WTC11 (cell line): ENCODE measurements around the gene CMBL. TPM values are rescaled to one million over a fixed set of nuclear protein-coding genes. Genes with fewer than 3 reads are reported as not detected.

ENCODE experiments used
- ATAC-seq: fragments of 200-7000 bp; cut with Tn5 transposase; 2 replicates; pipeline ENCODE4 v1.10.0; 2021; ENCODE audit warnings: mild to moderate bottlenecking, moderate library complexity
- CTCF ChIA-PET: fragments of 300-600 bp; sonication (Branson Sonifier 250); formaldehyde crosslinking; loops from one replicate; lab custom pipeline; 2021; ENCODE audit warnings: antibody characterized with exemption; lab: Charles Lee
- POLR2A ChIA-PET: fragments of 350-600 bp; sonication (Branson Sonifier 250); formaldehyde crosslinking; loops from one replicate; lab custom pipeline; 2021; ENCODE audit warnings: antibody characterized with exemption; lab: Charles Lee
- DNase-seq: peaks from one replicate; pipeline ENCODE4 v3.0.0; 2021; ENCODE audit warnings: low spot score
- H3K27ac Mint-ChIP-seq: 2 replicates; pipeline ENCODE4 v1.8.0; 2021; ENCODE audit warnings: mixed read lengths
- H3K27me3 Mint-ChIP-seq: 2 replicates; pipeline ENCODE4 v1.8.0; 2021; ENCODE audit warnings: low read depth, mild to moderate bottlenecking, moderate library complexity, mixed read lengths
- H3K36me3 Mint-ChIP-seq: 2 replicates; pipeline ENCODE4 v1.8.0; 2021; ENCODE audit warnings: mixed read lengths
- H3K4me1 Mint-ChIP-seq: 2 replicates; pipeline ENCODE4 v1.8.0; 2022; ENCODE audit warnings: mixed read lengths
- H3K4me3 Mint-ChIP-seq: 2 replicates; pipeline ENCODE4 v1.8.0; 2021; ENCODE audit warnings: mild to moderate bottlenecking, moderate library complexity, mixed read lengths
- H3K9me3 Mint-ChIP-seq: 2 replicates; pipeline ENCODE4 v1.8.0; 2021; ENCODE audit warnings: mixed read lengths
- ATF6 ChIP-seq: sonication (generic); formaldehyde crosslinking; IDR thresholded peaks from 2 replicates; pipeline ENCODE4 v1.8.1; 2023; ENCODE audit warnings: mild to moderate bottlenecking, missing genetic modification reagents
- FOXJ3 ChIP-seq: sonication (generic); formaldehyde crosslinking; IDR thresholded peaks from 2 replicates; pipeline ENCODE4 v1.9.0; 2021; ENCODE audit warnings: missing genetic modification reagents, mild to moderate bottlenecking, borderline replicate concordance
- NFE2L1 ChIP-seq: sonication (generic); formaldehyde crosslinking; IDR thresholded peaks from 2 replicates; pipeline ENCODE4 v1.8.1; 2023; ENCODE audit warnings: missing genetic modification reagents
- NR2C2 ChIP-seq: sonication (generic); formaldehyde crosslinking; IDR thresholded peaks from 2 replicates; pipeline ENCODE4 v1.8.0; 2022; ENCODE audit warnings: mild to moderate bottlenecking, missing genetic modification reagents
- RORB ChIP-seq: fragments of 250-450 bp; sonication (Bioruptor Pico); IDR thresholded peaks from 2 replicates; pipeline ENCODE4 v1.9.0; 2021; ENCODE audit warnings: mild to moderate bottlenecking
- SMAD3 ChIP-seq: sonication (generic); formaldehyde crosslinking; IDR thresholded peaks from 2 replicates; pipeline ENCODE4 v1.8.0; 2022; ENCODE audit warnings: missing genetic modification reagents, mild to moderate bottlenecking, borderline replicate concordance
- SMAD4 ChIP-seq: sonication (generic); formaldehyde crosslinking; IDR thresholded peaks from 2 replicates; pipeline ENCODE4 v1.8.0; 2022; ENCODE audit warnings: mild to moderate bottlenecking, missing genetic modification reagents
- TCF7 ChIP-seq: sonication (generic); formaldehyde crosslinking; IDR thresholded peaks from 2 replicates; pipeline ENCODE4 v1.8.0; 2022; ENCODE audit warnings: mild to moderate bottlenecking, low read depth, missing genetic modification reagents, moderate library complexity
- TEAD1 ChIP-seq: sonication (generic); formaldehyde crosslinking; IDR thresholded peaks from 2 replicates; pipeline ENCODE4 v1.8.0; 2022; ENCODE audit warnings: mild to moderate bottlenecking, missing genetic modification reagents
- TP53 ChIP-seq: sonication (generic); formaldehyde crosslinking; IDR thresholded peaks from 2 replicates; pipeline ENCODE4 v1.8.1; 2023; ENCODE audit warnings: mild to moderate bottlenecking, missing genetic modification reagents
- ZNF263 ChIP-seq: sonication (generic); formaldehyde crosslinking; IDR thresholded peaks from 2 replicates; pipeline ENCODE4 v1.8.1; 2022; ENCODE audit warnings: low read depth, mild to moderate bottlenecking, moderate library complexity, missing genetic modification reagents
- ZNF396 ChIP-seq: fragments of 250-450 bp; sonication (Bioruptor Pico); IDR thresholded peaks from 2 replicates; pipeline ENCODE4 v1.8.0; 2021; ENCODE audit warnings: mild to moderate bottlenecking, moderate library complexity, borderline replicate concordance
- total RNA-seq: library from RNA; stranded (reverse); gene quantifications from 3 replicates; pipeline ENCODE4 v1.2.3, GENCODE V29; 2021
- TF ChIP-seq, protein P1 (sequence below): sonication (generic); formaldehyde crosslinking; IDR thresholded peaks from 2 replicates; pipeline ENCODE4 v1.8.1; 2023; ENCODE audit warnings: mild to moderate bottlenecking, missing genetic modification reagents, borderline replicate concordance
- TF ChIP-seq, protein P2 (sequence below): sonication (generic); formaldehyde crosslinking; IDR thresholded peaks from 2 replicates; pipeline ENCODE4 v1.8.0; 2023; ENCODE audit warnings: missing genetic modification reagents, mild to moderate bottlenecking, borderline replicate concordance
- TF ChIP-seq, protein P3 (sequence below): sonication (generic); formaldehyde crosslinking; IDR thresholded peaks from 2 replicates; pipeline ENCODE4 v1.8.0; 2022; ENCODE audit warnings: mild to moderate bottlenecking, missing genetic modification reagents
- TF ChIP-seq, protein P4 (sequence below): sonication (generic); formaldehyde crosslinking; IDR thresholded peaks from 2 replicates; pipeline ENCODE4 v1.8.1; 2023; ENCODE audit warnings: mild to moderate bottlenecking, missing genetic modification reagents, moderate library complexity
- TF ChIP-seq, protein P5 (sequence below): sonication (generic); formaldehyde crosslinking; IDR thresholded peaks from 2 replicates; pipeline ENCODE4 v1.8.1; 2023; ENCODE audit warnings: mild to moderate bottlenecking, moderate library complexity, missing genetic modification reagents

Gene CMBL
- total RNA-seq, 1 experiment from 2014 or later, result 34.0 TPM

DNA sequence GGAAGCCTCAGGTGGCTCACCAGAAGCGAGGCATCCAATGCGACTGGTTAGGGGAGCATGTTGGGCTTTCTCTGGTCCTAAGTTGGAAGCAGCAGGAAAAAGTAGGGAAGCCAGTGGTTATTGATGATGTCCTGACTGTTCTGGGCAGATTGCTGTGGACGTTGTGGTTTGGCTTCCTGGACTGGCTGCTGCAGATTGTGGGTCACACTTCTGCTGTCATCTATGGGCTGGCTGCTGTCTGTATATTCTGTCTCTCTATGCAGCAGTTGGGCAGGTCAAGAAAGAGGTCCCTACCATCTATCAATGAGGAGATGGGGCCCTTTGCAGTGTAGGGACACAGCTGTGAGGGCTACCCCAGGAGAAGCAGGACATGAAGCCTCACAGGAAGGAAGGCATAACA, 32.3 kb upstream of the CMBL start:
- H3K4me3 Mint-ChIP-seq, result no peak overlapping the region
- H3K9me3 Mint-ChIP-seq, result 0 out of 2 replicates have a peak, but pooled peaks cover 2% of the 10 kb centered on the region
- peaks cover 11% of the 10 kb centered on the region for H3K27me3 Mint-ChIP-seq
- ATAC-seq (no peak; the same call in 1 of the 2 replicates), DNase-seq (no peak)
- H3K4me1 Mint-ChIP-seq, result peaks cover 14% of the 10 kb centered on the region
- CTCF ChIA-PET, result interaction anchor here (2.0 kb wide), 1 partner anchor 56 kb away, joined by 4 read pairs; no protein-coding TSS in a partner anchor
- no peaks in the 10 kb centered on the region for H3K36me3 Mint-ChIP-seq
- POLR2A ChIA-PET, result interaction anchor here (1.5 kb wide), 1 partner anchor 13 kb away, joined by 8 read pairs; the partner anchor contains the start of gene MARCHF6
- TF ChIP-seq, protein P1, sequence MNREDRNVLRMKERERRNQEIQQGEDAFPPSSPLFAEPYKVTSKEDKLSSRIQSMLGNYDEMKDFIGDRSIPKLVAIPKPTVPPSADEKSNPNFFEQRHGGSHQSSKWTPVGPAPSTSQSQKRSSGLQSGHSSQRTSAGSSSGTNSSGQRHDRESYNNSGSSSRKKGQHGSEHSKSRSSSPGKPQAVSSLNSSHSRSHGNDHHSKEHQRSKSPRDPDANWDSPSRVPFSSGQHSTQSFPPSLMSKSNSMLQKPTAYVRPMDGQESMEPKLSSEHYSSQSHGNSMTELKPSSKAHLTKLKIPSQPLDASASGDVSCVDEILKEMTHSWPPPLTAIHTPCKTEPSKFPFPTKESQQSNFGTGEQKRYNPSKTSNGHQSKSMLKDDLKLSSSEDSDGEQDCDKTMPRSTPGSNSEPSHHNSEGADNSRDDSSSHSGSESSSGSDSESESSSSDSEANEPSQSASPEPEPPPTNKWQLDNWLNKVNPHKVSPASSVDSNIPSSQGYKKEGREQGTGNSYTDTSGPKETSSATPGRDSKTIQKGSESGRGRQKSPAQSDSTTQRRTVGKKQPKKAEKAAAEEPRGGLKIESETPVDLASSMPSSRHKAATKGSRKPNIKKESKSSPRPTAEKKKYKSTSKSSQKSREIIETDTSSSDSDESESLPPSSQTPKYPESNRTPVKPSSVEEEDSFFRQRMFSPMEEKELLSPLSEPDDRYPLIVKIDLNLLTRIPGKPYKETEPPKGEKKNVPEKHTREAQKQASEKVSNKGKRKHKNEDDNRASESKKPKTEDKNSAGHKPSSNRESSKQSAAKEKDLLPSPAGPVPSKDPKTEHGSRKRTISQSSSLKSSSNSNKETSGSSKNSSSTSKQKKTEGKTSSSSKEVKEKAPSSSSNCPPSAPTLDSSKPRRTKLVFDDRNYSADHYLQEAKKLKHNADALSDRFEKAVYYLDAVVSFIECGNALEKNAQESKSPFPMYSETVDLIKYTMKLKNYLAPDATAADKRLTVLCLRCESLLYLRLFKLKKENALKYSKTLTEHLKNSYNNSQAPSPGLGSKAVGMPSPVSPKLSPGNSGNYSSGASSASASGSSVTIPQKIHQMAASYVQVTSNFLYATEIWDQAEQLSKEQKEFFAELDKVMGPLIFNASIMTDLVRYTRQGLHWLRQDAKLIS (CRISPR knock-in tag), result no peak
- TF ChIP-seq, protein P2, sequence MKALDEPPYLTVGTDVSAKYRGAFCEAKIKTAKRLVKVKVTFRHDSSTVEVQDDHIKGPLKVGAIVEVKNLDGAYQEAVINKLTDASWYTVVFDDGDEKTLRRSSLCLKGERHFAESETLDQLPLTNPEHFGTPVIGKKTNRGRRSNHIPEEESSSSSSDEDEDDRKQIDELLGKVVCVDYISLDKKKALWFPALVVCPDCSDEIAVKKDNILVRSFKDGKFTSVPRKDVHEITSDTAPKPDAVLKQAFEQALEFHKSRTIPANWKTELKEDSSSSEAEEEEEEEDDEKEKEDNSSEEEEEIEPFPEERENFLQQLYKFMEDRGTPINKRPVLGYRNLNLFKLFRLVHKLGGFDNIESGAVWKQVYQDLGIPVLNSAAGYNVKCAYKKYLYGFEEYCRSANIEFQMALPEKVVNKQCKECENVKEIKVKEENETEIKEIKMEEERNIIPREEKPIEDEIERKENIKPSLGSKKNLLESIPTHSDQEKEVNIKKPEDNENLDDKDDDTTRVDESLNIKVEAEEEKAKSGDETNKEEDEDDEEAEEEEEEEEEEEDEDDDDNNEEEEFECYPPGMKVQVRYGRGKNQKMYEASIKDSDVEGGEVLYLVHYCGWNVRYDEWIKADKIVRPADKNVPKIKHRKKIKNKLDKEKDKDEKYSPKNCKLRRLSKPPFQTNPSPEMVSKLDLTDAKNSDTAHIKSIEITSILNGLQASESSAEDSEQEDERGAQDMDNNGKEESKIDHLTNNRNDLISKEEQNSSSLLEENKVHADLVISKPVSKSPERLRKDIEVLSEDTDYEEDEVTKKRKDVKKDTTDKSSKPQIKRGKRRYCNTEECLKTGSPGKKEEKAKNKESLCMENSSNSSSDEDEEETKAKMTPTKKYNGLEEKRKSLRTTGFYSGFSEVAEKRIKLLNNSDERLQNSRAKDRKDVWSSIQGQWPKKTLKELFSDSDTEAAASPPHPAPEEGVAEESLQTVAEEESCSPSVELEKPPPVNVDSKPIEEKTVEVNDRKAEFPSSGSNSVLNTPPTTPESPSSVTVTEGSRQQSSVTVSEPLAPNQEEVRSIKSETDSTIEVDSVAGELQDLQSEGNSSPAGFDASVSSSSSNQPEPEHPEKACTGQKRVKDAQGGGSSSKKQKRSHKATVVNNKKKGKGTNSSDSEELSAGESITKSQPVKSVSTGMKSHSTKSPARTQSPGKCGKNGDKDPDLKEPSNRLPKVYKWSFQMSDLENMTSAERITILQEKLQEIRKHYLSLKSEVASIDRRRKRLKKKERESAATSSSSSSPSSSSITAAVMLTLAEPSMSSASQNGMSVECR (CRISPR knock-in tag), result no peak
- TF ChIP-seq SMAD4 (CRISPR knock-in tag), result no peak
- no peak for TF ChIP-seq FOXJ3 (CRISPR knock-in tag)
- no peak for TF ChIP-seq ZNF263 (CRISPR knock-in tag)
- no peak overlapping the region for H3K27ac Mint-ChIP-seq

DNA sequence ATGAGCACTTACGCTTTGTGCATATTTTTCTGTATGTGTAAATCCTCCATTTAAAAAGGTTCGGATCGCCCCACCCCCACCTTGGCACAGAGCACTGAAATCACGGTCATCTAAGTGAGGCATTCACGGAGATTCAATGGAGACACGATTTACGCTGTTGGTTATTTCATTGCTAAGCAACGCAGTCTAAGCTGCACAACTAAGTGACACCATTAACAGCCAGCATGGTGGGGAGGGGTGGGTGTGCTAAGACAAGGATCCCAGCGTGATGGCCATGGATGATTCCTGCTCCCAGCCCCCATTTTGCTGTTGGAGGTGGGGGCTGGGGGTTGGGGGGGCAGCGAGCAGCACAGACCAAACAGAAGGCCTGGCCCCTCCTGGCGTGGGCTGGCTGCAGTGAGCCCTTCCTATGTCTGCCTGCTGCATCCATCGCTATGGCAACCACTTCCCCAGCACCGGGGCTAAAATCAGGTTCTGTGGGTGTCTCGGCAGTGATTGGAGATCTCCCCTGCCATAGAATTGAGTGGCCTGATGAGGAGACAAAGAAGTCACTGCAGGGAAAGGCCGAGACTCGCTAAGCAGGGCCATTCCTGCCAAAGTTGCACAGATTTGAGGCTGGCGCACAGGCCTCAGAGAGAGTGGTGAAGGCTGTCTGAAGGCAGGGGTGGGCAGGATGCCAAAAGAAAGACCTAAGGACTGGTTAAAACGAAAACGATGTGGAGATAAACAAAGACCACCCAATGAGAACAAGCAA, 31.5 kb upstream of the CMBL start:
- H3K4me3 Mint-ChIP-seq, result no peak overlapping the region
- ATAC-seq, result peak; percentile 87
- no peaks in the 10 kb centered on the region for H3K36me3 Mint-ChIP-seq
- POLR2A ChIA-PET, result interaction anchor here (1.5 kb wide), 1 partner anchor 14 kb away, joined by 8 read pairs; the partner anchor contains the start of gene MARCHF6
- CTCF ChIA-PET, result interaction anchor here (0.6 to 2.0 kb wide), 2 partner anchors 14 to 55 kb away, joined by 3 to 4 read pairs; no protein-coding TSS in a partner anchor
- DNase-seq, result peak; percentile 34
- 0 out of 2 replicates have a peak, but pooled peaks cover 2% of the 10 kb centered on the region for H3K9me3 Mint-ChIP-seq
- TF ChIP-seq ZNF396 (CRISPR knock-in tag) (no peak), NFE2L1 (CRISPR knock-in tag) (no peak), SMAD3 (CRISPR knock-in tag) (no peak)
- TF ChIP-seq, all 79 proteins: peak for 0
- Mint-ChIP-seq H3K27me3 (peaks cover 18% of the 10 kb centered on the region), H3K27ac (no peak overlapping the region), H3K4me1 (peaks cover 14% of the 10 kb centered on the region)

DNA sequence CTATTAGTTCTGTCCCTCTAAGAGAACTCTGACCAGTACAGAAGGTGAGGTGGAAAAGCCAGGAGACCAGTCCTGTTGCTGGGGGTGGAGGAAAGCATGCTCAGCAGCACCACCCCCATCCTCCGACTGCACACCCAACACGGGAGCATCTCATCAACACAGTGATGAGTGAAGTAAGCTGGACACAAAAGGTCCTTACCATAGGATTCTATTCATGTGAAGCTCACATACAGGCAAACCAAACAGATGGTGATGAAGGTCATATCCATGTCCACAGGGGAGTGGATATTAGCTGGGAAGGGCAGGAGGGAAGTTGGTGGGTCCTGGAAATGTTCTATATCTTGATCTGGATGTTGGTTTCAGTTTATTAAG, 31.0 kb upstream of the CMBL start:
- Mint-ChIP-seq H3K9me3 (0 out of 2 replicates have a peak, but pooled peaks cover 2% of the 10 kb centered on the region), H3K4me3 (no peak overlapping the region), H3K27ac (no peak overlapping the region), H3K4me1 (peaks cover 14% of the 10 kb centered on the region), H3K27me3 (peaks cover 24% of the 10 kb centered on the region), H3K36me3 (no peaks in the 10 kb centered on the region)
- POLR2A ChIA-PET, result no interaction called here
- no peak for DNase-seq
- CTCF ChIA-PET, result no interaction called here
- ATAC-seq, result no peak
- TF ChIP-seq, protein P3, sequence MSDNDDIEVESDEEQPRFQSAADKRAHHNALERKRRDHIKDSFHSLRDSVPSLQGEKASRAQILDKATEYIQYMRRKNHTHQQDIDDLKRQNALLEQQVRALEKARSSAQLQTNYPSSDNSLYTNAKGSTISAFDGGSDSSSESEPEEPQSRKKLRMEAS (CRISPR knock-in tag), result no peak
- TF ChIP-seq NR2C2 (CRISPR knock-in tag) (no peak), ATF6 (CRISPR knock-in tag) (no peak), TCF7 (no peak), TP53 (CRISPR knock-in tag) (no peak), RORB (CRISPR knock-in tag) (no peak), SMAD4 (CRISPR knock-in tag) (no peak), TEAD1 (no peak)
- TF ChIP-seq, protein P4, sequence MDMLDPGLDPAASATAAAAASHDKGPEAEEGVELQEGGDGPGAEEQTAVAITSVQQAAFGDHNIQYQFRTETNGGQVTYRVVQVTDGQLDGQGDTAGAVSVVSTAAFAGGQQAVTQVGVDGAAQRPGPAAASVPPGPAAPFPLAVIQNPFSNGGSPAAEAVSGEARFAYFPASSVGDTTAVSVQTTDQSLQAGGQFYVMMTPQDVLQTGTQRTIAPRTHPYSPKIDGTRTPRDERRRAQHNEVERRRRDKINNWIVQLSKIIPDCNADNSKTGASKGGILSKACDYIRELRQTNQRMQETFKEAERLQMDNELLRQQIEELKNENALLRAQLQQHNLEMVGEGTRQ (CRISPR knock-in tag), result no peak
- TF ChIP-seq, protein P5, sequence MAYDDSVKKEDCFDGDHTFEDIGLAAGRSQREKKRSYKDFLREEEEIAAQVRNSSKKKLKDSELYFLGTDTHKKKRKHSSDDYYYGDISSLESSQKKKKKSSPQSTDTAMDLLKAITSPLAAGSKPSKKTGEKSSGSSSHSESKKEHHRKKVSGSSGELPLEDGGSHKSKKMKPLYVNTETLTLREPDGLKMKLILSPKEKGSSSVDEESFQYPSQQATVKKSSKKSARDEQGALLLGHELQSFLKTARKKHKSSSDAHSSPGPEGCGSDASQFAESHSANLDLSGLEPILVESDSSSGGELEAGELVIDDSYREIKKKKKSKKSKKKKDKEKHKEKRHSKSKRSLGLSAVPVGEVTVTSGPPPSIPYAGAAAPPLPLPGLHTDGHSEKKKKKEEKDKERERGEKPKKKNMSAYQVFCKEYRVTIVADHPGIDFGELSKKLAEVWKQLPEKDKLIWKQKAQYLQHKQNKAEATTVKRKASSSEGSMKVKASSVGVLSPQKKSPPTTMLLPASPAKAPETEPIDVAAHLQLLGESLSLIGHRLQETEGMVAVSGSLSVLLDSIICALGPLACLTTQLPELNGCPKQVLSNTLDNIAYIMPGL (CRISPR knock-in tag), result no peak
